CD8-positive, alpha-beta memory T cell (primary cell): Measurements from ENCODE around the gene SRRM1. TPM values are rescaled to one million over a fixed set of nuclear protein-coding genes. Genes with fewer than 3 reads are reported as not detected.
"Not testable (repeated sequence)": the region's sequence is repeated elsewhere in the genome, so short reads cannot be mapped to it uniquely, and the experiment has no call there.

Experiments used
- CTCF ChIA-PET: fragments of 350-600 bp; sonication (Branson Sonifier 250); formaldehyde crosslinking; loops from one replicate; lab custom pipeline; 2021; ENCODE audit warnings: antibody characterized with exemption; lab: Charles Lee
- POLR2A ChIA-PET: fragments of 350-600 bp; sonication (Branson Sonifier 250); formaldehyde crosslinking; loops from one replicate; lab custom pipeline; 2021; ENCODE audit warnings: antibody characterized with exemption; lab: Charles Lee
- DNase-seq, 5 donors: peaks; one replicate each; pipeline versions ENCODE4 v3.0.0 to v3.0.0-alpha.2; 2020 to 2022; ENCODE audit warnings: mixed read lengths in 1 of 5
- H3K27ac ChIP-seq: one replicate; pipeline ENCODE4 v1.7.0; 2013; ENCODE audit warnings: low read depth, mild to moderate bottlenecking, low read length, moderate library complexity
- H3K27me3 ChIP-seq: 2 replicates; pipeline ENCODE4 v1.7.0; 2013; ENCODE audit warnings: low read length, mild to moderate bottlenecking; ENCODE audit not compliant: insufficient read depth, poor library complexity, severe bottlenecking
- H3K36me3 ChIP-seq: 2 replicates; pipeline ENCODE4 v1.7.0; 2013; ENCODE audit warnings: mild to moderate bottlenecking, low read length, moderate library complexity; ENCODE audit not compliant: insufficient read depth
- H3K4me1 ChIP-seq: 2 replicates; pipeline ENCODE4 v1.7.0; 2013; ENCODE audit warnings: mild to moderate bottlenecking, low read length, moderate library complexity; ENCODE audit not compliant: insufficient read depth
- H3K4me3 ChIP-seq: 2 replicates; pipeline ENCODE4 v1.7.0; 2013; ENCODE audit warnings: mild to moderate bottlenecking, low read length
- H3K9me3 ChIP-seq: 2 replicates; pipeline ENCODE4 v1.7.0; 2013; ENCODE audit warnings: mild to moderate bottlenecking, low read length
- H3K27ac Mint-ChIP-seq, 8 donors: one replicate each; pipeline ENCODE4 v1.8.0; 2020 to 2021; ENCODE audit warnings: mixed read lengths in 8 of 8, mild to moderate bottlenecking in 6 of 8, inconsistent platforms in 3 of 8, moderate library complexity in 3 of 8
- H3K27me3 Mint-ChIP-seq, 2 donors: one replicate each; pipeline ENCODE4 v1.8.0; 2020 to 2021; ENCODE audit warnings: mixed read lengths in 2 of 2, mild to moderate bottlenecking in 1 of 2, moderate library complexity in 1 of 2
- H3K36me3 Mint-ChIP-seq, 3 donors: one replicate each; pipeline ENCODE4 v1.8.0; 2020 to 2021; ENCODE audit warnings: mixed read lengths in 3 of 3, inconsistent platforms in 1 of 3, mild to moderate bottlenecking in 1 of 3
- H3K4me1 Mint-ChIP-seq, 3 donors: one replicate each; pipeline ENCODE4 v1.8.0; 2020 to 2021; ENCODE audit warnings: mixed read lengths in 3 of 3, inconsistent platforms in 1 of 3, mild to moderate bottlenecking in 1 of 3
- H3K4me3 Mint-ChIP-seq, 7 donors: one replicate each; pipeline ENCODE4 v1.8.0; 2020 to 2021; ENCODE audit warnings: mixed read lengths in 7 of 7, mild to moderate bottlenecking in 6 of 7, moderate library complexity in 4 of 7, inconsistent platforms in 2 of 7
- H3K9me3 Mint-ChIP-seq, 5 donors: one replicate each; pipeline ENCODE4 v1.8.0; 2020 to 2022; ENCODE audit warnings: mixed read lengths in 5 of 5, mild to moderate bottlenecking in 3 of 5, moderate library complexity in 2 of 5, inconsistent platforms in 1 of 5
- polyA plus RNA-seq: library from polyadenylated mRNA; unstranded; fragments of 300-500 nt; fragmentation: Illumina TruSeq; gene quantifications from one replicate; pipeline ENCODE4 v1.2.3, GENCODE V29; 2021
- total RNA-seq, 2 experiments: library from RNA; stranded (reverse); gene quantifications; one replicate each; pipeline ENCODE4 v1.2.3, GENCODE V29; 2021

The SRRM1 gene
- total and polyA plus RNA-seq, 3 experiments from 2014 or later = 226 to 244 (median 239) TPM

DNA sequence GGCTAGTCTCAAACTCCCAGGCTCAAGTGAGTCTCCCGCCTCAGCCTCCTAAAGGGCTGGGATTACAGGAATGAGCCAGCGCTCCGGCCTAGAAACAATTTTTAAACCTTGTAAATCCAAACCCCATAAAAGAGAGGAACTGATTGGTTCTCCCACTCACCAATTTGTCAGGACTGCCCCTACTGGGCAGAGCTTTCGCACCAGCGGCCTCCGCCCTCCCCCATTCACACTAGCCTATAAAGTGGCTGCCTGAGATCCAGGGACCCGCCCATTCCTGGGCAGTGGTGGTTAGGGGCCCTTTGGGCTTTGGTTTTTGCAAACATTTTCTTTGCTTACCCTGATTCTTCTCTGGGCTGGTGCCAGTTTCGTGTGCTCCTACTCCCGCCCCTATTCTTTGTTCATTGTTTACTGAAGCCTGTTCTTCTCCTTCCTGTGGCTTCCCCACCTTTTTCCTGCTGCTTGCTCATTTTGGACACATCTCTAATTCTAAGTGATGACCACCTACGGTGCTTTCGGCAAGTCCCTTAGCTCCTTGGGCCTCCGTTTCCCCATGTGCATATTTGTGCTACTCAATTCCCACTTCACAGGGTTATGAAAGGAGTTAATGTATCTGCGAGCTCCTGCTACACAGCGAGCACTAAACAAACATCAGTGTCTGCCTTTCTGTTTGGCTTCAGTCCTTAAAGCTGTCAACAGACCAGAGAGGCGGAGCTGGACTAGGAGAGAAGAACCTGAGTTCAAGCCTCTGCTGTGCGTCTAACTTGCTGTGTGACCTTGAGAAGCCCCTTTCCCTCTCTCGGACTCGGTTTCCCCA is 62.4 kb downstream of the SRRM1 start:
- Histone ChIP-seq H3K9me3 (no peaks in the 10 kb centered on the region), H3K4me1 (no peaks in the 10 kb centered on the region), H3K4me3 (no peak overlapping the region), H3K36me3 (no peaks in the 10 kb centered on the region), H3K27me3 (no peaks in the 10 kb centered on the region), H3K27ac (peak overlapping the region; percentile 21)
- Mint-ChIP-seq H3K36me3 (peaks cover 0 to 1% (median 0%) of the 10 kb centered on the region in 3 donors), H3K4me1 (peaks cover 10 to 15% (median 11%) of the 10 kb centered on the region in 3 donors), H3K27ac (peak overlapping the region in 2 of 8 donors; percentile 30 to 62), H3K9me3 (no peaks in the 10 kb centered on the region), H3K27me3 (peaks cover 0 to 6% of the 10 kb centered on the region in 2 donors), H3K4me3 (peak overlapping the region in 1 of 7 donors; percentile 7)
- DNase-seq = no peak
- CTCF ChIA-PET = no interaction called here
- POLR2A ChIA-PET = no interaction called here

DNA sequence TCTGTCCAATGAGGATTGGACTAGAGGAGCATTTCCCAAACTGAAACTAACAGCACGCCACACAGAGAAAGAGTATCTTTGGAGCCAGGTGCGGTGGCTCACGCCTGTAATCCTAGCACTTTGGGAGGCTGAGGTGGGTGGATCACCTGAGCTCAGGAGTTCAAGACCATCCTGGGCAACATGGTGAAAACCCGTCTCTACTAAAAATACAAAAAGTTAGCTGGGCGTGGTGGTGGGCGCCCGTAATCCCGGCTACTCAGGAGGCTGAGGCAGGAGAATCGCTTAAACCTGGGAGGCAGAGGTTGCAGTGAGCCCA is 62.9 kb downstream of the SRRM1 start:
- H3K4me3 Mint-ChIP-seq, H3K4me3 ChIP-seq, H3K27me3 ChIP-seq, H3K9me3 Mint-ChIP-seq, POLR2A ChIA-PET, H3K36me3 Mint-ChIP-seq, H3K27ac ChIP-seq, H3K36me3 ChIP-seq, CTCF ChIA-PET, H3K27me3 Mint-ChIP-seq, H3K9me3 ChIP-seq, H3K4me1 ChIP-seq, H3K27ac Mint-ChIP-seq, DNase-seq: not testable (repeated sequence)
- peaks cover 10 to 15% (median 11%) of the 10 kb centered on the region in 3 donors for H3K4me1 Mint-ChIP-seq

DNA sequence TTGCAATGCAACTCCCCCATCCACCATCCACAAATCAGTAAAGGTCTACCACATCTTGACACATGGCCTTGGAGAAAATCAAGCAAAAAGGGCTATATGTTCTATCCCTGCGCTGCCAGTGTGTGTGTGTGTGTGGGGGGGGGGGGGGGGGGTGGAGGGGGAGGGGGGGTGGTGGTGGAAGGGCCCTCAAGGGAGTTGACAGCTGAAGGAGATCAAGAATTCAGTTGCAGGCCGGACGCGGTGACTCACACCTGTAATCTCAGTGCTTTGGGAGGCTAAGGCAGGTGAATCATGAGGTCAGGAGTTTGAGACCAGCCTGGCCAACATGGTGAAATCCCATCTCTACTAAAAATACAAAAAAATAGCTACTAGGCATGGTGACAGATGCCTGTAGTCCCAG is 64.6 kb downstream of the SRRM1 start:
- ChIA-PET CTCF (no interaction called here), POLR2A (no interaction called here)
- Histone ChIP-seq H3K4me1 (no peaks in the 10 kb centered on the region), H3K9me3 (no peaks in the 10 kb centered on the region), H3K27me3 (no peaks in the 10 kb centered on the region), H3K27ac (no peak overlapping the region), H3K36me3 (no peaks in the 10 kb centered on the region), H3K4me3 (no peak overlapping the region)
- Mint-ChIP-seq H3K9me3 (no peaks in the 10 kb centered on the region), H3K36me3 (peaks cover 0 to 1% (median 0%) of the 10 kb centered on the region in 3 donors), H3K4me1 (peaks cover 10 to 15% (median 11%) of the 10 kb centered on the region in 3 donors), H3K27ac (peak overlapping the region in 2 of 8 donors; percentile 34 to 48), H3K27me3 (peaks cover 0 to 4% of the 10 kb centered on the region in 2 donors), H3K4me3 (no peak overlapping the region)
- no peak for DNase-seq

DNA sequence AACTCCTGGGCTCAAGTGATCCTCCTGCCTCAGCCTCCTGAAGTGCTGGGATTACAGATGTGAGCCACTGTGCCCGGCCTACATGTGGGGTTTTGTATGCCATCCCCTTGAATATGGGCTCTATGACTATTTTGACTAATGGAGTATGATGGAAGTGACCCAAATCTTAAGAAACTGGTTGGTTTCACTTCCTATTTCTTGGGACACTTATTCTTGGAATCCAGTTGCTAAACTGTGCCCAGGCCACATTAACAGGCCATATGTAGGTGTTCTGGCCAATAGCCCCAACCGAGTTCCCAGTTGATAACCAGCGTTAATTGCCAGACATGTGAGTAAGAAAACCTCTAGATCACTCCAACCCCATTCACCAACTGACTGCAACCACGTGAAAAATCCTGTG is 65.8 kb downstream of the SRRM1 start:
- Histone ChIP-seq H3K4me3 (no peak overlapping the region), H3K27me3 (no peaks in the 10 kb centered on the region), H3K4me1 (no peaks in the 10 kb centered on the region), H3K36me3 (no peaks in the 10 kb centered on the region), H3K9me3 (no peaks in the 10 kb centered on the region), H3K27ac (no peak overlapping the region)
- peak overlapping the region in 1 of 8 donors; percentile 29 for H3K27ac Mint-ChIP-seq
- no peak overlapping the region for H3K4me3 Mint-ChIP-seq
- DNase-seq = no peak
- no peaks in the 10 kb centered on the region for H3K9me3 Mint-ChIP-seq
- ChIA-PET CTCF (no interaction called here), POLR2A (no interaction called here)
- peaks cover 10 to 15% (median 11%) of the 10 kb centered on the region in 3 donors for H3K4me1 Mint-ChIP-seq
- H3K36me3 Mint-ChIP-seq = peaks cover 0 to 1% (median 0%) of the 10 kb centered on the region in 3 donors
- H3K27me3 Mint-ChIP-seq = peaks cover 0 to 2% of the 10 kb centered on the region in 2 donors

DNA sequence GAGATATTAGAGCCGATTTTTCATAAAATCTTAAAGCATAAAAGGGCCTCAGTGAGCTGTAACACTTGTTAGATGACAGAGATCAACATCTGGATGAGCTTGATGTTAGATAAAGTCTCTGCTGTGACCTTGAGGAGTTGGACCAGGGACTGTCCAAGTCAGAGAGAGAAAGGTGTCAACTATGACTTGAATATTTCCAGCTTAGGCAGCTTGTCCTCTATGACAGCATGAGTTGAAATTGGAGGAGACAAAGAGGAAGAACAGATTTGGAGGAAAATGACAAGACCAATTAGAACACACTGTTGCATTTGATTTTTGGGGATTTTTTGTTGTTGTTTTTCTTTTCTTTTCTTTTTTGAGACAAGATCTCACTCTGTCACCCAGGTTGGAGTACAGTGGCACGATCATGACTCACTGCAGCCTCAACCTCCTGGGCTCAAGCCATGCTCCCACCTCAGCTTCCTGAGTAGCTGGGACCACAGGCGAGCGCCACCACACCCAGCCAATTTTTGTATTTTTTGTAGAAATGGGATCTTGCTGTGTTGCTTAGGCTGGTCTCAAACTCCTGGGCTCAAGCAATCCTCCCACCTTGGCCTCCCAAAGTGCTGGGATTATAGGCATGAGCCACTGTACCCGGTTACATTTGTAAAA is 66.8 kb downstream of the SRRM1 start:
- H3K27me3 ChIP-seq = no peaks in the 10 kb centered on the region
- peak overlapping the region in 1 of 7 donors; percentile 41 for H3K4me3 Mint-ChIP-seq
- no peaks in the 10 kb centered on the region for H3K36me3 ChIP-seq
- no peaks in the 10 kb centered on the region for H3K9me3 ChIP-seq
- H3K4me1 Mint-ChIP-seq = peaks cover 10 to 15% (median 11%) of the 10 kb centered on the region in 3 donors
- H3K9me3 Mint-ChIP-seq = no peaks in the 10 kb centered on the region
- no peaks in the 10 kb centered on the region for H3K4me1 ChIP-seq
- ChIA-PET CTCF (interaction anchor here (0.9 kb wide), 1 partner anchor 11 kb away, joined by 6 read pairs; no protein-coding TSS in a partner anchor), POLR2A (no interaction called here)
- no peak overlapping the region for H3K27ac ChIP-seq
- H3K27ac Mint-ChIP-seq = peak overlapping the region in 5 of 8 donors; percentile 22 to 81 (median 34)
- H3K27me3 Mint-ChIP-seq = peaks cover 0 to 2% of the 10 kb centered on the region in 2 donors
- no peak for DNase-seq
- H3K36me3 Mint-ChIP-seq = no peaks in the 10 kb centered on the region
- H3K4me3 ChIP-seq = no peak overlapping the region

- H3K36me3 Mint-ChIP-seq = no peaks in the 10 kb centered on the region
- Histone ChIP-seq H3K27ac (no peak overlapping the region), H3K36me3 (no peaks in the 10 kb centered on the region), H3K4me1 (no peaks in the 10 kb centered on the region), H3K4me3 (no peak overlapping the region), H3K27me3 (no peaks in the 10 kb centered on the region), H3K9me3 (no peaks in the 10 kb centered on the region)
- no peak for DNase-seq
- no peak overlapping the region for H3K27ac Mint-ChIP-seq
- H3K4me1 Mint-ChIP-seq = peaks cover 10 to 11% (median 10%) of the 10 kb centered on the region in 3 donors
- POLR2A ChIA-PET = no interaction called here
- H3K4me3 Mint-ChIP-seq = no peak overlapping the region
- no peaks in the 10 kb centered on the region for H3K9me3 Mint-ChIP-seq
- H3K27me3 Mint-ChIP-seq = peaks cover 0 to 2% of the 10 kb centered on the region in 2 donors
- CTCF ChIA-PET = no interaction called here
These were observed 68.2 kb downstream of the SRRM1 start for GRCh38 chr1:24711329-24711728.

- Mint-ChIP-seq H3K27me3 (peaks cover 2% of the 10 kb centered on the region in 2 donors), H3K27ac (no peak overlapping the region), H3K4me1 (peaks cover 10 to 11% (median 10%) of the 10 kb centered on the region in 3 donors), H3K4me3 (no peak overlapping the region), H3K9me3 (no peaks in the 10 kb centered on the region), H3K36me3 (no peaks in the 10 kb centered on the region)
- H3K27me3 ChIP-seq = no peaks in the 10 kb centered on the region
- no peak overlapping the region for H3K27ac ChIP-seq
- H3K9me3 ChIP-seq = no peaks in the 10 kb centered on the region
- ChIA-PET CTCF (no interaction called here), POLR2A (no interaction called here)
- no peaks in the 10 kb centered on the region for H3K36me3 ChIP-seq
- no peak overlapping the region for H3K4me3 ChIP-seq
- no peaks in the 10 kb centered on the region for H3K4me1 ChIP-seq
- DNase-seq = no peak
These were observed 70.1 kb downstream of the SRRM1 start for GRCh38 chr1:24713176-24713575.

DNA sequence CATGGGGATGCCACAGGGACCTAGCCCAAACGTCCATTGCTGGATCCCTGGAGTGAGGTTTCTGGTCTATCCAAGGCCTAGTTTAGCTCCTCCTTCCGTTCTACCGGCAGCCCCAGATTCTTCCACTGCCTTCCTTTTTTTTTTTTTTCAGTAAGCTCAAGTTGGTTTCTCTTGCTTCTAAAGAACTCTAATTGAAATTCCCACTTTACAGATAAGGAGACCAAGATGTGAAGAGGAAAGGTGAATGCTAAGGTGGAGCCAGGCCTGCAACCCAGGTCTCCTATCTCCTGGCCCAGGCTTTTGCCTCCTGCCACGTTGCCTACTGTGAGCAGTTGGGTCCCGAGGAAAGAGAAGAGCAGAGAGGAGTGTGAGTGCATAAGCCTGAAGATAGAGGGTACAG is 70.6 kb downstream of the SRRM1 start:
- Mint-ChIP-seq H3K27ac (no peak overlapping the region), H3K4me3 (no peak overlapping the region), H3K4me1 (peaks cover 10 to 11% (median 10%) of the 10 kb centered on the region in 3 donors), H3K36me3 (no peaks in the 10 kb centered on the region), H3K9me3 (no peaks in the 10 kb centered on the region), H3K27me3 (peaks cover 3 to 6% of the 10 kb centered on the region in 2 donors)
- Histone ChIP-seq H3K36me3 (no peaks in the 10 kb centered on the region), H3K27ac (no peak overlapping the region), H3K27me3 (no peaks in the 10 kb centered on the region), H3K9me3 (no peaks in the 10 kb centered on the region), H3K4me1 (no peaks in the 10 kb centered on the region), H3K4me3 (no peak overlapping the region)
- CTCF ChIA-PET = interaction anchor here (0.7 kb wide), 1 partner anchor 25 kb away, joined by 3 read pairs; no protein-coding TSS in a partner anchor
- POLR2A ChIA-PET = no interaction called here
- DNase-seq = no peak
